OCI-LY7 (cell line): ENCODE data around the gene RAMP1. TPM values are rescaled to one million over a fixed set of nuclear protein-coding genes. Genes with fewer than 3 reads are reported as not detected.
"Not testable (repeated sequence)": the region's sequence is repeated elsewhere in the genome, so short reads cannot be mapped to it uniquely, and the experiment has no call there.

ENCODE experiments used
- BruUV-seq: library from RNA; stranded (reverse); fragments of 400-500 nt; replicated peaks from 2 replicates; lab custom pipeline; 2021; lab: Mats Ljungman, UMichigan
- CTCF ChIA-PET: fragments of 300-600 bp; sonication (Branson Sonifier 250); formaldehyde crosslinking; loops from one replicate; lab custom pipeline; 2022; ENCODE audit warnings: antibody characterized with exemption; ENCODE audit not compliant: unreplicated experiment; lab: Charles Lee
- POLR2A ChIA-PET: fragments of 300-600 bp; sonication (Branson Sonifier 250); formaldehyde crosslinking; loops from one replicate; lab custom pipeline; 2022; ENCODE audit warnings: antibody characterized with exemption; lab: Charles Lee
- DNase-seq: peaks from one replicate; pipeline ENCODE4 v3.0.0-alpha.2; 2015; ENCODE audit warnings: low spot score
- H2AFZ ChIP-seq: fragments of 200-600 bp; sonication (generic), shearing (Covaris generic); 2 replicates; pipeline ENCODE4 v1.6.1; 2014; ENCODE audit warnings: mild to moderate bottlenecking, antibody characterized with exemption, low read length, moderate library complexity
- H3K27ac ChIP-seq: fragments of 200-600 bp; sonication (generic); 2 replicates; pipeline ENCODE4 v1.5.1; 2014; ENCODE audit warnings: mixed run types, low read depth, mild to moderate bottlenecking, moderate library complexity, low read length, inconsistent platforms; ENCODE audit not compliant: poor library complexity, severe bottlenecking
- H3K36me3 ChIP-seq: fragments of 200-600 bp; sonication (generic); 2 replicates; pipeline ENCODE4 v1.6.1; 2014; ENCODE audit warnings: mild to moderate bottlenecking, antibody characterized with exemption, low read length, moderate library complexity, mixed read lengths; ENCODE audit not compliant: insufficient read depth
- H3K4me1 ChIP-seq: fragments of 200-600 bp; sonication (generic); 2 replicates; pipeline ENCODE4 v1.5.1; 2014; ENCODE audit warnings: mild to moderate bottlenecking, low read length; ENCODE audit not compliant: insufficient read depth, poor library complexity, severe bottlenecking
- H3K4me2 ChIP-seq: fragments of 200-600 bp; sonication (generic); 2 replicates; pipeline ENCODE4 v1.6.1; 2014; ENCODE audit warnings: mild to moderate bottlenecking, low read length
- H3K4me3 ChIP-seq: fragments of 200-600 bp; sonication (generic); 2 replicates; pipeline ENCODE4 v1.5.1; 2014; ENCODE audit warnings: mild to moderate bottlenecking, low read depth, low read length; ENCODE audit not compliant: poor library complexity, severe bottlenecking
- H3K79me2 ChIP-seq: fragments of 200-600 bp; sonication (generic); 2 replicates; pipeline ENCODE4 v1.6.1; 2016; ENCODE audit warnings: low read depth, mild to moderate bottlenecking, low read length, moderate library complexity, mixed read lengths; ENCODE audit not compliant: insufficient read depth
- H3K9me2 ChIP-seq: fragments of 200-600 bp; sonication (generic); 2 replicates; pipeline ENCODE4 v1.6.1; 2016; ENCODE audit warnings: mild to moderate bottlenecking, low read length, mixed read lengths; ENCODE audit not compliant: insufficient read depth
- H3K9me3 ChIP-seq: fragments of 200-600 bp; sonication (generic); 2 replicates; pipeline ENCODE4 v1.6.1; 2014; ENCODE audit warnings: mild to moderate bottlenecking, mixed run types, low read length, mixed read lengths
- H4K20me1 ChIP-seq: fragments of 200-600 bp; sonication (generic); 2 replicates; pipeline ENCODE4 v1.6.1; 2014; ENCODE audit warnings: mild to moderate bottlenecking, antibody characterized with exemption, low read length, moderate library complexity, mixed read lengths; ENCODE audit not compliant: insufficient read depth
- EZH2phosphoT487 ChIP-seq: fragments of 200-600 bp; sonication (generic); IDR thresholded peaks from 2 replicates; pipeline ENCODE4 v1.6.1; 2018; ENCODE audit warnings: low read depth, borderline replicate concordance, mild to moderate bottlenecking, mixed run types, antibody characterized with exemption, low read length, moderate library complexity, mixed read lengths
- intact Hi-C: fragments of 100-400 bp; cut with micrococcal nuclease; formaldehyde crosslinking; loops from one replicate; pipeline ENCODE4 v1.10.0; 2022; ENCODE audit not compliant: unreplicated experiment
- total RNA-seq, 2 experiments: library from RNA; depleted of rRNA in 1 of 2; stranded (reverse); fragments of >200 nt in 1 of 2; shearing (Covaris generic) in 1 of 2; gene quantifications; 2 replicates each; pipeline ENCODE4 v1.2.3, GENCODE V29; 2014 to 2022
- TF ChIP-seq, protein P1 (sequence below): fragments of 200-600 bp; sonication (generic); conservative IDR thresholded peaks from 2 replicates; pipeline ENCODE4 v1.5.1; 2014; ENCODE audit warnings: mild to moderate bottlenecking, antibody characterized with exemption, low read length, moderate library complexity, mixed read lengths

RAMP1 gene
- total RNA-seq, 2 experiments from 2014 or later: not detected

DNA sequence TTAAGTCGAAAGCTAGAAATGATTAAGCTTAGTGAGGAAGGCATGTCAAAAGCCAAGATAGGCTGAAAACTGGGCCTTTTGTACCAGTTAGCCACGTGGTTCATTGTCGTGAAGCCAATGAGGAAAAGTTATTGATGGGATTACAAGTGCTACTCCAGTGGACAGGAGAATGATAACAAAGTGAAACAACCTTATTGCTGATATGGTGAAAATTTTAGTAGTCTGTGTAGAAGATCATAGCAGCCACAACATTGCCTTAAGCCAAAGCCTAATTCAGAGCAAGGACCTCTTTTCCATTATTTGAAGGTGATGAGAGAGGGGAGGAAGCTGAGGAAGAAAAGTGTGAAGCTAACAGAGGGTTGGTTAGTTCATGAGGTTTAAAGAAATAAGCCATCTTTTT is 24.1 kb upstream of the RAMP1 start:
- intact Hi-C loops: no loop called here
- Histone ChIP-seq H3K4me1 (no peaks in the 10 kb centered on the region), H3K9me3 (no peaks in the 10 kb centered on the region), H3K36me3 (no peaks in the 10 kb centered on the region), H2AFZ (no peak overlapping the region), H3K27ac (no peak overlapping the region), H3K9me2 (no peaks in the 10 kb centered on the region), H3K4me2 (no peak overlapping the region), H4K20me1 (no peaks in the 10 kb centered on the region), H3K79me2 (no peaks in the 10 kb centered on the region), H3K4me3 (no peak overlapping the region)
- POLR2A ChIA-PET: interaction anchor here (0.7 kb wide), 1 partner anchor 816 kb away, joined by 4 read pairs; no protein-coding TSS in a partner anchor
- TF ChIP-seq, protein P1, sequence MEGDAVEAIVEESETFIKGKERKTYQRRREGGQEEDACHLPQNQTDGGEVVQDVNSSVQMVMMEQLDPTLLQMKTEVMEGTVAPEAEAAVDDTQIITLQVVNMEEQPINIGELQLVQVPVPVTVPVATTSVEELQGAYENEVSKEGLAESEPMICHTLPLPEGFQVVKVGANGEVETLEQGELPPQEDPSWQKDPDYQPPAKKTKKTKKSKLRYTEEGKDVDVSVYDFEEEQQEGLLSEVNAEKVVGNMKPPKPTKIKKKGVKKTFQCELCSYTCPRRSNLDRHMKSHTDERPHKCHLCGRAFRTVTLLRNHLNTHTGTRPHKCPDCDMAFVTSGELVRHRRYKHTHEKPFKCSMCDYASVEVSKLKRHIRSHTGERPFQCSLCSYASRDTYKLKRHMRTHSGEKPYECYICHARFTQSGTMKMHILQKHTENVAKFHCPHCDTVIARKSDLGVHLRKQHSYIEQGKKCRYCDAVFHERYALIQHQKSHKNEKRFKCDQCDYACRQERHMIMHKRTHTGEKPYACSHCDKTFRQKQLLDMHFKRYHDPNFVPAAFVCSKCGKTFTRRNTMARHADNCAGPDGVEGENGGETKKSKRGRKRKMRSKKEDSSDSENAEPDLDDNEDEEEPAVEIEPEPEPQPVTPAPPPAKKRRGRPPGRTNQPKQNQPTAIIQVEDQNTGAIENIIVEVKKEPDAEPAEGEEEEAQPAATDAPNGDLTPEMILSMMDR: no peak
- no peak for TF ChIP-seq EZH2phosphoT487
- no TSS peak for BruUV-seq
- DNase-seq: no peak
- CTCF ChIA-PET: no interaction called here

DNA sequence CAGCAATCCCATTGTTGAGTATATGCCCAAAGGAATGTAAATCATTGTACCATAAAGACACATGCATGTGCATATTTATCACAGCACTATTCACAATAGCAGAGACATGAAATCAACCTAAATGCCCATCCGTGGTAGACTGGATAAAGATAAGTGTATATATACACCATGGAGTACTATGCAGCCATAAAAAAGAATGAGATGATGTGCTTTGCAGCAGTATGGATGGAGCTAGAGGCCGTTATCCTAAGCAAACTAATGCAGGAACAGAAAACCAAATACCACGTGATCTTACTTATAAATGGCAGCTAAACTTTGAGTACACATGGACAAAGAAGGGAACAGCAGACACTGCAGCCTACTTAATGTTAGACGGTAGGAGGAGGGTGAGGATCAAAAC is 18.4 kb upstream of the RAMP1 start:
- intact Hi-C loops: no loop called here
- ChIA-PET POLR2A (no interaction called here), CTCF (no interaction called here)
- no peak for DNase-seq
- no peaks in the 10 kb centered on the region for H3K36me3 ChIP-seq
- no peak overlapping the region for H3K4me3 ChIP-seq
- BruUV-seq: no TSS peak
- TF ChIP-seq, protein P1: no peak
- no peak for TF ChIP-seq EZH2phosphoT487
- no peak overlapping the region for H3K27ac ChIP-seq
- no peak overlapping the region for H3K4me2 ChIP-seq
- no peaks in the 10 kb centered on the region for H4K20me1 ChIP-seq
- H2AFZ ChIP-seq: no peak overlapping the region
- no peaks in the 10 kb centered on the region for H3K79me2 ChIP-seq
- no peaks in the 10 kb centered on the region for H3K9me2 ChIP-seq
- H3K9me3 ChIP-seq: no peaks in the 10 kb centered on the region
- no peaks in the 10 kb centered on the region for H3K4me1 ChIP-seq

DNA sequence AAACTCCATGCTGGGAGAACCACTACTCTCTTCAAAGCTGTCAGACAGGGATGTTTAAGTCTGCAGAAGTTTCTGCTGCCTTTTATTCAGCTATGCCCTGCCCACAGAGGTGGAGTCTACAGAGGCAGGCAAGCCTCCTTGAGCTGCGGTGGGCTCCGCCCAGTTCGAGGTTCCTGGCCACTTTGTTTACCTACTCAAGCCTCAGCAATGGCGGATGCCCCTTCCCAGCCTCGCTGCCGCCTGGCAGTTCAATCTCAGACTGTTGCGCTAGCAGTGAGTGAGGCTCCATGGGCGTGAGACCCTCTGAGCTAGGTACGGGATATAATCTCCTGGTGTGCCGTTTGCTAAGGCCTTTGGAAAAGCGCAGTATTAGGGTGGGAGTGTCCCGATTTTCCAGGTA is 10.5 kb upstream of the RAMP1 start:
- POLR2A ChIA-PET, H4K20me1 ChIP-seq, H3K36me3 ChIP-seq, H3K79me2 ChIP-seq, H3K27ac ChIP-seq, intact Hi-C loops, H3K9me2 ChIP-seq, H2AFZ ChIP-seq, BruUV-seq, CTCF ChIA-PET, H3K4me1 ChIP-seq, H3K4me2 ChIP-seq, H3K4me3 ChIP-seq, H3K9me3 ChIP-seq, DNase-seq: not testable (repeated sequence)
